Stimulated activated CD8-positive, alpha-beta memory T cell treated with anti-CD3 and anti-CD28 coated beads, Interleukin-4, amount 100 ng/mL, for 48 hours (primary cell): ENCODE data around the gene LRRC8E.

Source experiments
- DNase-seq: peaks from one replicate; pipeline ENCODE4 v3.0.0-alpha.2; 2020

The LRRC8E gene

GRCh38 chr19:7888145-7888825 is at the start of gene LRRC8E:
Gene LRRC8E, plus strand, starts transcription at chr19:7888510. Its CDS starts 7,094 bp downstream, at chr19:7895604.
- peak; percentile 68 for DNase-seq

- no peak for DNase-seq
Measured at GRCh38 chr19:7839476-7839875, 48.8 kb upstream of the LRRC8E start.

- DNase-seq, result no peak
Measured at GRCh38 chr19:7840629-7841028, 47.7 kb upstream of the LRRC8E start.

GRCh38 chr19:7841751-7842660 is 46.3 kb upstream of the LRRC8E start:
- DNase-seq, result no peak

GRCh38 chr19:7842661-7843294 is 45.5 kb upstream of the LRRC8E start:
- DNase-seq, result no peak

GRCh38 chr19:7843521-7843920 is 44.8 kb upstream of the LRRC8E start:
- no peak for DNase-seq

- DNase-seq, result no peak
Measured at GRCh38 chr19:7844405-7844804, 43.9 kb upstream of the LRRC8E start.

- no peak for DNase-seq
Measured at GRCh38 chr19:7844951-7845350, 43.4 kb upstream of the LRRC8E start.

- DNase-seq, result no peak
Measured at GRCh38 chr19:7845390-7846154, 42.7 kb upstream of the LRRC8E start.

GRCh38 chr19:7846155-7846646 is 42.1 kb upstream of the LRRC8E start:
- no peak for DNase-seq

GRCh38 chr19:7847664-7848063 is 40.6 kb upstream of the LRRC8E start:
- no peak for DNase-seq

GRCh38 chr19:7848779-7849457 is 39.4 kb upstream of the LRRC8E start:
- no peak for DNase-seq

GRCh38 chr19:7849631-7849999 is 38.7 kb upstream of the LRRC8E start:
- no peak for DNase-seq

GRCh38 chr19:7850000-7850813 is 38.1 kb upstream of the LRRC8E start:
- DNase-seq, result no peak

GRCh38 chr19:7850945-7851622 is 37.2 kb upstream of the LRRC8E start:
- DNase-seq, result no peak

GRCh38 chr19:7851623-7852500 is 36.4 kb upstream of the LRRC8E start:
- DNase-seq, result no peak

GRCh38 chr19:7852851-7853769 is 35.2 kb upstream of the LRRC8E start:
- DNase-seq, result peak; percentile 87

- no peak for DNase-seq
Measured at GRCh38 chr19:7853770-7854128, 34.6 kb upstream of the LRRC8E start.
